HG02763 (cell line): ENCODE measurements around the gene NEK7.
"Not testable (repeated sequence)": the region's sequence is repeated elsewhere in the genome, so short reads cannot be mapped to it uniquely, and the experiment has no call there.

ENCODE experiments used
- ATAC-seq: cut with Tn5 transposase; IDR thresholded peaks from one replicate; pipeline ENCODE4 v1.9.1; 2021; ENCODE audit warnings: mild to moderate bottlenecking, moderate library complexity; ENCODE audit not compliant: unreplicated experiment

Gene NEK7

DNA sequence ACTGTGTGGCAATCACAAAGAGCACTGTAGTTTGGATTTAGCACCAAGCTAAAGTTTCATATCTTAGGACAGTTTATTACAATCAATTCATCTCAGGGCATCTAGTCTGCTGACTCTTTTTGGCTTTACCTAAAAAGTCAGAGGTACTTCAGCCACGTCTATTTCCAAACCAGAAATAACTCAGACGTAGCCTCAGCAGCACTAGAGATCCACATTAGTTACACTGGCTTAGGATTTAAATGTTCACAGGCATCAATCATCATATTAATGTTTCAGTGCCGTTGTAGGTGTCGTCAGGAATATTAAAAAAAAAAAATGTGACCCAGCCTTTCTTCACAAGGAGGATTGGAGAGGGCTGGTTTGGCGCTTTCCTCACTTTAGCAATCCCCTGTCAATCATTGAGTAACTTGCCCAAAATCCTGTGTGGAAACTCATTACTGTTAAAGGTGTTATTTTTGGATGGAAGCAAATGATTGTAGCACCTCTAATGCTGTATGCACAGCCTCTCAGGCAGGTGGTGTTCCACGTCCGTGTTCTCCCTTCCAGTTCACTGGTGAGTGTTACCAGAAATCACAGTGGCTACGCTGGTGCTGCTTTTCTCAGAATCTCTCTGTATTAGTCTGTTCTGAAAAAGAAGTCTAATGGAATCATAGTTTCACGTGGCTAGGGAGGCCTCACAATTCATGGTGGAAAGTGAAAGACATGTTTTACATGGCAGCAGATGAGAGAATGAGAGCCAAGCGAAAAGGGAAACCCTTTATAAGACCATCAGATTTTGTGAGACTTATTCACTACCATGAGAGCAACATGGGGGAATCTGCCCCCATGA is 45.4 kb downstream of the NEK7 start:
- no peak for ATAC-seq

GRCh38 chr1:198203434-198203833 is 46.6 kb downstream of the NEK7 start:
- no peak for ATAC-seq

GRCh38 chr1:198205016-198205684 is 48.4 kb downstream of the NEK7 start:
- no peak for ATAC-seq

DNA sequence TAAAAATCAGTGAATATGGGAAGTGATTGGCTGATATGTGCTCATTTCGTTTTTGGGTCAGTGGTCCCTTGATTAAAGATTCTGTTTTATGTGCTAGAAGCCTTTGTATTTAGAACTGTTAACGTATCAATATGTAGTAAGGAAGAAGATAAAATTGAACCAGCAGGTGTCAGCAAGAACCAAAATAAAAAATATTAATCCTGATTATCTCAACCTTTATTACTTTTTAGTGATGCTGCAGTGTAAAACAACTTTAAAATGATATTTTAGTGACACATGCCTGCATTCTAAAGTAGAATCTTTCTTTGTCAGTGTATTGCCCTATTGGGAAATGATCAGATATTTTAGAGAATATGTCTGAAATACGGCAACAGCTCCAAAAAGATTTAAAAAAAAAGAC is 49.5 kb downstream of the NEK7 start:
- ATAC-seq: no peak

GRCh38 chr1:198211696-198212095 is 54.9 kb downstream of the NEK7 start:
- ATAC-seq: no peak

DNA sequence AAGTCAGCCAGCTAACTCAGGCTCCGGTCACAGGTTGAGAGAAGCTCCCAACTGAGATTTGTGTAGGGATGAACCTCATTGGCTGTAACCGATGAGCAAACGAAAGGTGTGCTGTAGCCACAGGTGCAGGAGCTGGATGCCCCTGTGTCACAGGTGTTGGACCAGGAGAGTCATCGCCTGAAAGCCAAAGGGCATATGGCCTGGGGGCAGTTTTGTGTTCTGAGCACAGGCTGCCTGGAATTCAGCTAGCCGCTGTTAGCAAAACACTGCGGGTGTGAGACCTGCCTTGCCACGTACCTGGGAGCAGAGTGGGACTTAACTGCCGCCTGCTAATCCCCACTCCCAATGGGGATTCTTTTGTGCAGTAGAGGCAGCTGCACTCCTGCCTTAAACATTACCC is 55.3 kb downstream of the NEK7 start:
- ATAC-seq: no peak

- no peak for ATAC-seq
Measured at GRCh38 chr1:198212675-198213074, 55.9 kb downstream of the NEK7 start.

GRCh38 chr1:198214924-198215323 is 58.1 kb downstream of the NEK7 start:
- ATAC-seq: no peak

- ATAC-seq: no peak
Measured at GRCh38 chr1:198220428-198220827, 63.6 kb downstream of the NEK7 start.

GRCh38 chr1:198227010-198227409 is 70.2 kb downstream of the NEK7 start:
- ATAC-seq: not testable (repeated sequence)

DNA sequence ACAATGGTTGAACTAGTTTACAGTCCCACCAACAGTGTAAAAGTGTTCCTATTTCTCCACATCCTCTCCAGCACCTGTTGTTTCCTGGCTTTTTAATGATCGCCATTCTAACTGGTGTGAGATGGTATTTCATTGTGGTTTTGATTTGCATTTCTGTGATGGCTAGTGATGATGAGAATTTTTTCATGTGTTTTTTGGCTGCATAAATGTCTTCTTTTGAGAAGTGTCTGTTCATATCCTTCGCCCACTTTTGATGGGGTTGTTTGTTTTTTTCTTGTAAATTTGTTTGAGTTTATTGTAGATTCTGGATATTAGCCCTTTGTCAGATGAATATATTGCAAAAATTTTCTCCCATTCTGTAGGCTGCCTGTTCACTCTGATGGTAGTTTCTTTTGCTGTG is 70.7 kb downstream of the NEK7 start:
- ATAC-seq: not testable (repeated sequence)

DNA sequence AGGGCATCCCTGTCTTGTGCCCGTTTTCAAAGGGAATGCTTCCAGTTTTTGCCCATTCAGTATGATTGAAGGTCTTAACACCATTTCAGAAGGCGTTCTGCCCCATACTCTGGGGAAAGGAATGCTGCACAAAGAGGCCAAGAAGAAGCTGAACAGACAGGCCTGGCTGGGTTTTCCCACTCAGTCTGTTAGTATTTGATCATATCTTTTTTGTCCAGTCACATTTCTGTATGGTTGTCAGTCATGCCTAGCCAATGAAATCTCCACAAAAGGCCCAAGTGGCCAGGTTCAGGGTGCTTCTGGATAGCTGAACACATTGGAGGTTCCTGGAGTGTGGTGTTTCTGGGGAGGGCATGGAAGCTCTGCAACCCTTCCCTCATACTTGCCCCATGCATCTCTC is 72.1 kb downstream of the NEK7 start:
- ATAC-seq: no peak

GRCh38 chr1:198231779-198232178 is 75.0 kb downstream of the NEK7 start:
- ATAC-seq: no peak

DNA sequence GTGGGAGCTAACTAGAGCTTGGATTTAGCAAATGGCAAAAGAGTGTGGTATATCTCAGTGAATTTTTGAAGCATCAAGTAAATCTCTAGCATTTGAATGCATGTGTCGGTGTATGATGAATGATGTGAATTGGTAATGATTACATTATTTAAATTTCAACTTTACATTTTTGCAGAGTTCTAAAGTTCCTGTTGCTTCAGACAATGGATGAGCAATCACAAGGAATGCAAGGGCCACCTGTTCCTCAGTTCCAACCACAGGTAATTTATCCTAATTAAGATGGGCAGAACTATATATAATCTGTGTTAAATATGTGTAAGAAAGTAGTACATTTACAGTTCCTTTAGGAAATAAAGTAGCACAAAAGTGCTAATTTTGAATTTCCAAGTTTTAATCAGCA is 75.6 kb downstream of the NEK7 start:
- no peak for ATAC-seq

- no peak for ATAC-seq
Measured at GRCh38 chr1:198232940-198233675, 76.3 kb downstream of the NEK7 start.

GRCh38 chr1:198234520-198235251 is 77.9 kb downstream of the NEK7 start:
- ATAC-seq: no peak

GRCh38 chr1:198238121-198238520 is 81.3 kb downstream of the NEK7 start:
- ATAC-seq: no peak

GRCh38 chr1:198241553-198241952 is 84.8 kb downstream of the NEK7 start:
- ATAC-seq: no peak

DNA sequence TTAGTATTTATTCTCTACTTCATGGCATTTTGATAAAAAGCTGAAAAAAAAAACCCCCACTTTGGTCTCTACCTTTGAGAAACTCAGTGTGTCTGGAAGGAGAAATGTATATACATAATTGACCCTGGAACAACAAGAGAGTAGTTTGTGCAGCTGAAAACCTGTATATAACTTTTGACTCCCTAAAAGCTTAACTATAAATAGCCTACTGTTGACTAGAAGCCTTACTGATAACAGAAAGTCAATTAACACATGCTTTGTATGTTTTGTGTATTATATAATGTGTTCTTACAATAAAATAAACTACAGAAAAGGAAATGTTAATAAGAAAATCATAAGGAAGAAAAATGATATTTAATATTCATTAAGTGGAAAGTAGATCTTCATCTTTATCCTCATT is 88.0 kb downstream of the NEK7 start:
- ATAC-seq: no peak

GRCh38 chr1:198245379-198245778 is 88.6 kb downstream of the NEK7 start:
- no peak for ATAC-seq

GRCh38 chr1:198246337-198246736 is 89.5 kb downstream of the NEK7 start:
- ATAC-seq: no peak
